Trophoblast cell (in vitro differentiated cells and primary cell): Measurements from ENCODE around the gene MEGF10.

Source experiments
- DNase-seq, 2 donors: peaks; one replicate each; pipeline ENCODE4 v3.0.0-alpha.2; 2016
- H2AFZ ChIP-seq: 2 replicates; pipeline ENCODE4 v1.6.1; 2013; ENCODE audit warnings: low read length, moderate library complexity, mild to moderate bottlenecking; ENCODE audit not compliant: insufficient read depth, poor library complexity
- H2AK5ac ChIP-seq: 2 replicates; pipeline ENCODE4 v1.6.1; 2013; ENCODE audit warnings: mild to moderate bottlenecking, low read length
- H2BK120ac ChIP-seq: 2 replicates; pipeline ENCODE4 v1.6.1; 2013; ENCODE audit warnings: low read length, mild to moderate bottlenecking, moderate library complexity; ENCODE audit not compliant: insufficient read depth, poor library complexity
- H2BK12ac ChIP-seq: 2 replicates; pipeline ENCODE4 v1.6.1; 2013; ENCODE audit warnings: mild to moderate bottlenecking, low read length, moderate library complexity
- H2BK5ac ChIP-seq: 2 replicates; pipeline ENCODE4 v1.6.1; 2013; ENCODE audit warnings: low read length, low read depth, moderate library complexity, mild to moderate bottlenecking; ENCODE audit not compliant: poor library complexity
- H3K14ac ChIP-seq: 2 replicates; pipeline ENCODE4 v1.6.1; 2013; ENCODE audit warnings: mild to moderate bottlenecking, low read length
- H3K18ac ChIP-seq: 2 replicates; pipeline ENCODE4 v1.6.1; 2013; ENCODE audit warnings: mild to moderate bottlenecking, low read length
- H3K23ac ChIP-seq: 2 replicates; pipeline ENCODE4 v1.6.1; 2013; ENCODE audit warnings: low read length
- H3K27ac ChIP-seq: 2 replicates; pipeline ENCODE4 v1.5.1; 2013; ENCODE audit warnings: low read depth, mild to moderate bottlenecking, inconsistent platforms, low read length, moderate library complexity
- H3K27me3 ChIP-seq: 2 replicates; pipeline ENCODE4 v1.6.1; 2013; ENCODE audit warnings: inconsistent platforms, mild to moderate bottlenecking, low read length, moderate library complexity; ENCODE audit not compliant: insufficient read depth
- H3K36me3 ChIP-seq, 2 experiments: 1 replicate in 1 of 2; 2 replicates in 1 of 2; pipeline ENCODE4 v1.6.1; 2013; ENCODE audit warnings: low read length in 2 of 2, mild to moderate bottlenecking in 2 of 2, moderate library complexity in 1 of 2; ENCODE audit not compliant: insufficient read depth in 2 of 2, control insufficient read depth in 1 of 2
- H3K4ac ChIP-seq: 2 replicates; pipeline ENCODE4 v1.6.1; 2013; ENCODE audit warnings: low read depth, mild to moderate bottlenecking, low read length, moderate library complexity
- H3K4me1 ChIP-seq, 2 experiments: 1 replicate in 1 of 2; 2 replicates in 1 of 2; pipeline ENCODE4 v1.6.1; 2013; ENCODE audit warnings: low read length in 2 of 2, mild to moderate bottlenecking in 2 of 2, moderate library complexity in 1 of 2; ENCODE audit not compliant: insufficient read depth in 2 of 2, control insufficient read depth in 1 of 2
- H3K4me2 ChIP-seq: 2 replicates; pipeline ENCODE4 v1.6.1; 2013; ENCODE audit warnings: inconsistent platforms, mild to moderate bottlenecking, low read length, moderate library complexity
- H3K4me3 ChIP-seq: 2 replicates; pipeline ENCODE4 v1.5.1; 2013; ENCODE audit warnings: mild to moderate bottlenecking, low read depth, low read length, inconsistent platforms
- H3K79me1 ChIP-seq: one replicate; pipeline ENCODE4 v1.6.1; 2013; ENCODE audit warnings: low read length
- H3K79me2 ChIP-seq: 2 replicates; pipeline ENCODE4 v1.6.1; 2013; ENCODE audit warnings: low read length, mild to moderate bottlenecking; ENCODE audit not compliant: control insufficient read depth, insufficient read depth, poor library complexity
- H3K9ac ChIP-seq: 2 replicates; pipeline ENCODE4 v1.6.1; 2013; ENCODE audit warnings: mild to moderate bottlenecking, low read length
- H3K9me3 ChIP-seq: 2 replicates; pipeline ENCODE4 v1.6.1; 2013; ENCODE audit warnings: low read depth, mild to moderate bottlenecking, control low read depth, inconsistent platforms, low read length; ENCODE audit not compliant: insufficient read depth
- H4K12ac ChIP-seq: 2 replicates; pipeline ENCODE4 v1.6.1; 2013; ENCODE audit warnings: low read depth, mild to moderate bottlenecking, low read length, moderate library complexity
- H4K8ac ChIP-seq: 2 replicates; pipeline ENCODE4 v1.6.1; 2013; ENCODE audit warnings: low read depth, mild to moderate bottlenecking, low read length, moderate library complexity
- H4K91ac ChIP-seq: one replicate; pipeline ENCODE4 v1.6.1; 2013; ENCODE audit warnings: low read depth, mild to moderate bottlenecking, low read length, moderate library complexity
- WGBS: extraction: QIAGEN DNeasy Blood & Tissue Kit; methylation state at CpG from one replicate; pipeline ENCODE4 v1.1.7; 2013; ENCODE audit warnings: missing lambda C conversion rate; ENCODE audit not compliant: insufficient read length, insufficient coverage; ENCODE audit errors: extremely low coverage; 5-methylcytosine and 5-hydroxymethylcytosine counted together

The MEGF10 gene

GRCh38 chr5:127353327-127353726, 62.7 kb downstream of the MEGF10 start:
- no peak overlapping the region for H2BK120ac ChIP-seq
- no peaks in the 10 kb centered on the region for H3K4me1 ChIP-seq
- no peaks in the 10 kb centered on the region for H3K27me3 ChIP-seq
- H3K27ac ChIP-seq, result no peak overlapping the region
- no peak overlapping the region for H3K4me2 ChIP-seq
- H3K36me3 ChIP-seq, result no peaks in the 10 kb centered on the region
- no peak overlapping the region for H4K8ac ChIP-seq
- DNase-seq, result no peak
- H2BK5ac ChIP-seq, result no peak overlapping the region
- H4K12ac ChIP-seq, result no peak overlapping the region
- H3K9me3 ChIP-seq, result no peaks in the 10 kb centered on the region
- H3K4ac ChIP-seq, result no peak overlapping the region
- H4K91ac ChIP-seq, result no peak overlapping the region
- H2AK5ac ChIP-seq, result no peak overlapping the region
- H2BK12ac ChIP-seq, result no peak overlapping the region
- no peak overlapping the region for H3K14ac ChIP-seq
- no peaks in the 10 kb centered on the region for H3K79me1 ChIP-seq
- no peak overlapping the region for H3K9ac ChIP-seq
- no peak overlapping the region for H2AFZ ChIP-seq
- H3K23ac ChIP-seq, result no peak overlapping the region
- no peak overlapping the region for H3K18ac ChIP-seq
- H3K79me2 ChIP-seq, result no peaks in the 10 kb centered on the region
- H3K4me3 ChIP-seq, result no peak overlapping the region
- WGBS, result no CpG with 5 or more reads among the region's 5 CpGs

GRCh38 chr5:127353796-127354195, 63.2 kb downstream of the MEGF10 start:
- Histone ChIP-seq H3K4me3 (no peak overlapping the region), H4K91ac (no peak overlapping the region), H3K79me2 (no peaks in the 10 kb centered on the region), H4K8ac (no peak overlapping the region), H2BK5ac (no peak overlapping the region), H3K23ac (no peak overlapping the region), H3K4ac (no peak overlapping the region), H3K79me1 (no peaks in the 10 kb centered on the region), H3K27me3 (no peaks in the 10 kb centered on the region), H2BK120ac (no peak overlapping the region), H3K9me3 (no peaks in the 10 kb centered on the region), H3K9ac (no peak overlapping the region), H3K4me2 (no peak overlapping the region), H2AK5ac (no peak overlapping the region), H3K36me3 (no peaks in the 10 kb centered on the region), H3K14ac (no peak overlapping the region), H4K12ac (no peak overlapping the region), H3K18ac (no peak overlapping the region), H2AFZ (no peak overlapping the region), H3K4me1 (no peaks in the 10 kb centered on the region), H3K27ac (no peak overlapping the region), H2BK12ac (no peak overlapping the region)
- WGBS, result no CpG with 5 or more reads among the region's 4 CpGs
- no peak for DNase-seq

- WGBS, result no CpG with 5 or more reads among the region's 7 CpGs
- H2BK12ac ChIP-seq, result no peak overlapping the region
- no peak overlapping the region for H3K14ac ChIP-seq
- H3K23ac ChIP-seq, result no peak overlapping the region
- H3K79me1 ChIP-seq, result no peaks in the 10 kb centered on the region
- no peaks in the 10 kb centered on the region for H3K36me3 ChIP-seq
- no peak for DNase-seq
- H4K91ac ChIP-seq, result no peak overlapping the region
- no peaks in the 10 kb centered on the region for H3K27me3 ChIP-seq
- no peak overlapping the region for H2BK5ac ChIP-seq
- H3K27ac ChIP-seq, result no peak overlapping the region
- no peaks in the 10 kb centered on the region for H3K9me3 ChIP-seq
- H2AK5ac ChIP-seq, result no peak overlapping the region
- no peak overlapping the region for H3K9ac ChIP-seq
- no peak overlapping the region for H4K12ac ChIP-seq
- no peak overlapping the region for H2AFZ ChIP-seq
- H4K8ac ChIP-seq, result no peak overlapping the region
- H3K4ac ChIP-seq, result no peak overlapping the region
- no peaks in the 10 kb centered on the region for H3K4me1 ChIP-seq
- H2BK120ac ChIP-seq, result no peak overlapping the region
- H3K4me3 ChIP-seq, result no peak overlapping the region
- H3K4me2 ChIP-seq, result no peak overlapping the region
- H3K79me2 ChIP-seq, result no peaks in the 10 kb centered on the region
- no peak overlapping the region for H3K18ac ChIP-seq
Observed at GRCh38 chr5:127355337-127355736, 64.7 kb downstream of the MEGF10 start.

GRCh38 chr5:127358284-127358683, 67.7 kb downstream of the MEGF10 start:
- H3K4me3 ChIP-seq, result no peak overlapping the region
- H2BK5ac ChIP-seq, result no peak overlapping the region
- DNase-seq, result no peak
- H2BK12ac ChIP-seq, result no peak overlapping the region
- H2AK5ac ChIP-seq, result no peak overlapping the region
- no peaks in the 10 kb centered on the region for H3K9me3 ChIP-seq
- H3K4me2 ChIP-seq, result no peak overlapping the region
- no peak overlapping the region for H3K27ac ChIP-seq
- H3K14ac ChIP-seq, result no peak overlapping the region
- H3K79me2 ChIP-seq, result no peaks in the 10 kb centered on the region
- no peak overlapping the region for H2AFZ ChIP-seq
- WGBS, result no CpG with 5 or more reads among the region's 2 CpGs
- H3K4ac ChIP-seq, result no peak overlapping the region
- no peaks in the 10 kb centered on the region for H3K4me1 ChIP-seq
- H3K27me3 ChIP-seq, result no peaks in the 10 kb centered on the region
- no peak overlapping the region for H3K23ac ChIP-seq
- no peak overlapping the region for H2BK120ac ChIP-seq
- H3K36me3 ChIP-seq, result no peaks in the 10 kb centered on the region
- no peak overlapping the region for H4K8ac ChIP-seq
- no peak overlapping the region for H3K18ac ChIP-seq
- H3K9ac ChIP-seq, result no peak overlapping the region
- H3K79me1 ChIP-seq, result no peaks in the 10 kb centered on the region
- H4K12ac ChIP-seq, result no peak overlapping the region
- H4K91ac ChIP-seq, result no peak overlapping the region
